Cardiac muscle cell (in vitro differentiated cells and primary cell): ENCODE measurements around the gene PEX12. TPM values are rescaled to one million over a fixed set of nuclear protein-coding genes. Genes with fewer than 3 reads are reported as not detected.

ENCODE experiments used
- DNase-seq, 2 donors: peaks; one replicate each; pipeline versions ENCODE4 v3.0.0 to v3.0.0-alpha.2; 2010 to 2017; ENCODE audit warnings: low read depth in 1 of 2, low spot score in 1 of 2
- H3K27ac ChIP-seq: fragments of 200-600 bp; sonication (generic); 2 replicates; pipeline ENCODE4 v1.5.1; 2016
- H3K27me3 ChIP-seq: fragments of 200-600 bp; sonication (generic); 2 replicates; pipeline ENCODE4 v1.6.0; 2016; ENCODE audit warnings: control low read depth
- H3K36me3 ChIP-seq: fragments of 200-600 bp; sonication (generic); 2 replicates; pipeline ENCODE4 v1.5.1; 2016; ENCODE audit warnings: control low read depth
- H3K4me1 ChIP-seq: fragments of 200-600 bp; sonication (generic); 2 replicates; pipeline ENCODE4 v1.8.1; 2017; ENCODE audit warnings: low read depth, mild to moderate bottlenecking, mixed run types
- H3K4me3 ChIP-seq: fragments of 200-600 bp; sonication (generic); 2 replicates; pipeline ENCODE4 v1.5.1; 2016; ENCODE audit warnings: mild to moderate bottlenecking
- H3K9me3 ChIP-seq: fragments of 200-600 bp; sonication (generic); 2 replicates; pipeline ENCODE4 v1.5.1; 2017; ENCODE audit warnings: low read depth, mild to moderate bottlenecking, control low read depth
- polyA plus RNA-seq: library from polyadenylated mRNA; unstranded; fragments of >200 nt; fragmentation: Nextera tagmentation; extraction: Ambion mirVana; gene quantifications from 2 replicates; pipeline ENCODE4 v1.2.1, GENCODE V29; 2016
- total RNA-seq: library from RNA; depleted of rRNA; stranded (reverse); fragments of >200 nt; gene quantifications from 2 replicates; pipeline ENCODE4 v1.2.3, GENCODE V29; 2016
- TF ChIP-seq, protein P1 (sequence below): IDR thresholded peaks from 2 replicates; pipeline ENCODE4 v1.5.1; 2012; ENCODE audit warnings: low read depth, mild to moderate bottlenecking, low read length

Gene PEX12
- total and polyA plus RNA-seq, 2 experiments from 2014 or later, result 6.1 to 8.3 TPM

GRCh38 chr17:35560703-35561102 is 17.7 kb downstream of the PEX12 start, which contains the start of gene SLFN14:
SLFN14 (minus strand) TSS chr17:35560819; CDS start chr17:35558062, 2,757 bp downstream.
- DNase-seq, result peak in 1 of 2 donors; percentile 73
- H3K4me1 ChIP-seq, result peaks cover 6% of the 10 kb centered on the region
- H3K4me3 ChIP-seq, result no peak within 1 kb of the TSS
- no peaks in the 10 kb centered on the region for H3K36me3 ChIP-seq
- H3K27ac ChIP-seq, result peak within 1 kb of the TSS; percentile 10
- H3K9me3 ChIP-seq, result no peaks in the 10 kb centered on the region
- TF ChIP-seq, protein P1, sequence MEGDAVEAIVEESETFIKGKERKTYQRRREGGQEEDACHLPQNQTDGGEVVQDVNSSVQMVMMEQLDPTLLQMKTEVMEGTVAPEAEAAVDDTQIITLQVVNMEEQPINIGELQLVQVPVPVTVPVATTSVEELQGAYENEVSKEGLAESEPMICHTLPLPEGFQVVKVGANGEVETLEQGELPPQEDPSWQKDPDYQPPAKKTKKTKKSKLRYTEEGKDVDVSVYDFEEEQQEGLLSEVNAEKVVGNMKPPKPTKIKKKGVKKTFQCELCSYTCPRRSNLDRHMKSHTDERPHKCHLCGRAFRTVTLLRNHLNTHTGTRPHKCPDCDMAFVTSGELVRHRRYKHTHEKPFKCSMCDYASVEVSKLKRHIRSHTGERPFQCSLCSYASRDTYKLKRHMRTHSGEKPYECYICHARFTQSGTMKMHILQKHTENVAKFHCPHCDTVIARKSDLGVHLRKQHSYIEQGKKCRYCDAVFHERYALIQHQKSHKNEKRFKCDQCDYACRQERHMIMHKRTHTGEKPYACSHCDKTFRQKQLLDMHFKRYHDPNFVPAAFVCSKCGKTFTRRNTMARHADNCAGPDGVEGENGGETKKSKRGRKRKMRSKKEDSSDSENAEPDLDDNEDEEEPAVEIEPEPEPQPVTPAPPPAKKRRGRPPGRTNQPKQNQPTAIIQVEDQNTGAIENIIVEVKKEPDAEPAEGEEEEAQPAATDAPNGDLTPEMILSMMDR, result no peak
- peaks cover 39% of the 10 kb centered on the region for H3K27me3 ChIP-seq

- no peaks in the 10 kb centered on the region for H3K9me3 ChIP-seq
- no peaks in the 10 kb centered on the region for H3K36me3 ChIP-seq
- TF ChIP-seq, protein P1, result no peak
- H3K27me3 ChIP-seq, result peaks cover 29% of the 10 kb centered on the region
- H3K4me1 ChIP-seq, result peaks cover 6% of the 10 kb centered on the region
- no peak for DNase-seq
- H3K27ac ChIP-seq, result no peak overlapping the region
- no peak overlapping the region for H3K4me3 ChIP-seq
Observed at GRCh38 chr17:35559495-35560210, 18.7 kb downstream of the PEX12 start.

- TF ChIP-seq, protein P1, result no peak
- H3K4me1 ChIP-seq, result peaks cover 6% of the 10 kb centered on the region
- no peak overlapping the region for H3K4me3 ChIP-seq
- peaks cover 15% of the 10 kb centered on the region for H3K27me3 ChIP-seq
- no peak overlapping the region for H3K27ac ChIP-seq
- H3K9me3 ChIP-seq, result no peaks in the 10 kb centered on the region
- H3K36me3 ChIP-seq, result no peaks in the 10 kb centered on the region
- no peak for DNase-seq
Observed at GRCh38 chr17:35557353-35557752, 21.0 kb downstream of the PEX12 start.

GRCh38 chr17:35555691-35556090 is 22.7 kb downstream of the PEX12 start:
- Histone ChIP-seq H3K27ac (no peak overlapping the region), H3K27me3 (peaks cover 15% of the 10 kb centered on the region), H3K36me3 (no peaks in the 10 kb centered on the region), H3K4me3 (no peak overlapping the region), H3K9me3 (no peaks in the 10 kb centered on the region), H3K4me1 (peaks cover 6% of the 10 kb centered on the region)
- DNase-seq, result no peak
- TF ChIP-seq, protein P1, result peak; percentile 17

- Histone ChIP-seq H3K27ac (no peak overlapping the region), H3K4me3 (no peak overlapping the region), H3K36me3 (no peaks in the 10 kb centered on the region), H3K9me3 (no peaks in the 10 kb centered on the region), H3K4me1 (no peaks in the 10 kb centered on the region), H3K27me3 (peaks cover 22% of the 10 kb centered on the region)
- DNase-seq, result no peak
- TF ChIP-seq, protein P1, result no peak
Observed at GRCh38 chr17:35554668-35555067, 23.7 kb downstream of the PEX12 start.
